HCEC 1CT (cell line): ENCODE data around the gene ZNF768.
A peak's percentile ranks its signal among the peaks of the same experiment; 100 is the strongest.
"Not testable (repeated sequence)": the region's sequence is repeated elsewhere in the genome, so short reads cannot be mapped to it uniquely, and the experiment has no call there.

Experiments used
- DNase-seq: peaks from one replicate; pipeline ENCODE4 v3.0.0-alpha.2; 2017

ZNF768 gene

GRCh38 chr16:30532285-30533145, 6.1 kb upstream of the ZNF768 start:
- DNase-seq, result no peak

- DNase-seq, result no peak
These were observed 4.0 kb upstream of the ZNF768 start for GRCh38 chr16:30530163-30531037.

- DNase-seq, result no peak
These were observed 2.6 kb upstream of the ZNF768 start for GRCh38 chr16:30528799-30529457.

DNA sequence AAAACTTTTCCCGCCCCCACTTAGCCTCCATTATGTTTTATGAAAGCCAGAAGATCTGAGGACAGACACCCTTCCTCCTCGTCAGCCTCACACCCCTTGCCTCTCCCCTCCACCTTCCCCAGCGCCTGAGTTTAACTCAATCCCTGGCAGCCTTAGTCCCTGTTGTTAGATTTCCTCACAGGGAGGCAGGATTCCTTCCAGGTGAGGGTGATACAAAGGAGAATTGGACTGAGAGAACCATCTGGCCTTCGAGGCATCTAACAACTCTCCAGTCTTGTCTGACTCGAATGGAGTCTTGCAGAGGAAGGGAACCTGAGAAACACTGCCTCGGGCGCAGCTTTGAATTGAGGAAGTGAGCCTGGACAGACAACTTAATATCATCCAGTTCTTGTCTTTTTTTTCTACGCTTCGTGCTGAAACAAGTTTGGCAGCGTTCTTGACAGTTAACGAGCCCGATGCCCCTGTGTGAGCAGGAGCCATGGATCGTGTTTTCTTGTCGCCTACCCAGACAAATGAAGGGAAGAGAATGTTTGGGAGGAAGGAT, 1.3 kb upstream of the ZNF768 start:
- DNase-seq, result no peak

- peak; percentile 96 for DNase-seq
These were observed 663 bp upstream of the ZNF768 start for GRCh38 chr16:30526823-30527634.

DNA sequence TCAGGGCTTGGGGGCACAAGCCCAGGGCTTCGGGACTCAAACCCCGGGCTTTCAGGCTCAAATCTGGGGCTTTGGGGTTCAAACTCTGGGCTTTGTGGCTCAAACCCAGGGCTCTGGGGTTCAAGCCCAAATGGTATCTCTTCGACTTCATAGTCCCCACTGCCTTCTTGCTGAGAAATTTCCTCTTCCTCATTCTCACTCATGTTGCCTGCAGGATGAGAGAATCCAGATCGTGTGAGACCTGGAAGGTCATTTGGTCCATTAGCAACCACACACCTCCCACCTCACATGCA, 576 bp downstream of the ZNF768 start:
- no peak for DNase-seq

DNA sequence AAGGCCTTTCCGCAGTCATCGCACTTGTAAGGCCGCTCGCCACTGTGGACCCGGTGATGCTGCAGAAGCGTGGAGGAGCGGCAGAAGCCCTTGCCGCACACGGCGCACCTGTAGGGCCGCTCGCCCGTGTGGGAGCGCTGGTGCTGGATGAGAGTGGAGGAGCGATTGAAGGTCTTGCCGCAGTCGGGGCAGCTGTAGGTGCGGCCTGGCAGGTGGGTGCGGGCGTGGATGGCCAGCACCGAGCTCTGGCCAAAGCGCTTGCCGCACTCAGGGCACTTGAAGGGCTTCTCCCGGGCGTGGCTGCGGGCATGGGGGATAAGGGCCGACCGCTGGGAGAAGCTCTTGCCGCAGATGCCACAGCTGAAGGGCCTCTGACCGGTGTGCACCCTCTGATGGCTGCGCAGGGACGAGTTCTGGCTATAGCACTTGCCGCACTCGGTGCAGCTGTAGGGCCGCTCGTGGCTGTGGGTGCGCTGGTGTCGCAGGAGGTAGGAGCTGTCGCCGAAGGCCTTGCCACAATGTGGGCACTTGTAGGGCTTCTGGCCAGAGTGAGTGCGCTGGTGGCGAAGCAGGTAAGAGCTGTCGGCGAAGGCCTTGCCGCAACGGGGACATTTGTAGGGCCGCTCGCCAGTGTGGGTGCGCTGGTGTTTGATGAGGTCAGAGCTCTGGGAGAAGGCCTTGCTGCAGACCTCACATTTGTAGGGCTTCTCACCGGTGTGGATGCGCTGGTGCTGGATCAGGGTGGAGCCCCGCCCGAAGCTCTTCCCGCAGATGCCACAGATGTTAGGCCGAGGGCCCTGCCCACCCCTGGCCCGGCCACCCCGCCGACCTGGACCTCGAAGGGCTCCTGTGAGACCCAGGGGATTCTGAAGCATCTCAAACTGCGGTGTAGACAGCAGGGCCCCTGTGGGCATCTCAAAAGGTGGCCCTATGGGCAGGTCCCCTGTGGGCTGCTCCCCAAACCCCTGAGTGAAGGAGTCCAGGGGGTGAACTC, 1.5 kb downstream of the ZNF768 start:
- DNase-seq, result no peak

GRCh38 chr16:30523768-30524574, 2.4 kb downstream of the ZNF768 start:
- DNase-seq, result no peak

- DNase-seq, result not testable (repeated sequence)
These were observed 3.5 kb downstream of the ZNF768 start for GRCh38 chr16:30522702-30523463.

DNA sequence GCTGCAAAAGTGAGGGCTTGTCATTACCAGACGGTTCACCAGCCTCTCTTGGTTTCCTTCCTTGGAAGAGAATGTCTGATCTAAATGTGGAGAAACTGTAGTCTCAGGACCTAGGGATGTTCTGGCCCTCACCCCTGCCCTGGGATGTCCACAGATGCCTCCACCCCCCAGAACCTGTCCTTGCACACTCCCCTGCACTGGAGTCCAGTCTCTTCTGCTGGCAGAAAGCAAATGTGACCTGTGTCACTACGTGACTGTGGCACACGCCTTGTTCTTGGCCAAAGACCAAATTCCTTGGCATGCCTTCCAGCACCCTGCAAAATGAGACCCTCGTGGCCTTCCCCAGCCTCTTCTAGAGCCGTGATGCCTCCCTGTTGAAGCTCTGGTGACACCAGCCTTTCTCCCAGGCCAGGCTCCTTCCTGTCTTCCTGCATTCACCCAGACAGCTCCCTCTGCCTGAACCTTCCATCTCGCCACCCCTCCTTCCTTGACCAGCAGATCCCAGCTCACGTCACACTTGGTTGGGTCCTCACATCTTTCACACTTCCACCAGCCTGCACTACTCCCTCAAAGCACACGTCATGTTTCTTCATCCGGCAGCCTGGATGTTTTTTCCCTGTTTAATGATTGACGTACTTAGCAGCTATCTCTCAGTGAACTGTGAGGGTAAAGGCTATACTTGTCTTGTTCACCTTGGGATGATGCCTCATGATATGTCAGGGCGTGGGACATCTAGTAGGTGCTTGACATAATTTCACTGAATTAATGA, 4.3 kb downstream of the ZNF768 start:
- no peak for DNase-seq

DNA sequence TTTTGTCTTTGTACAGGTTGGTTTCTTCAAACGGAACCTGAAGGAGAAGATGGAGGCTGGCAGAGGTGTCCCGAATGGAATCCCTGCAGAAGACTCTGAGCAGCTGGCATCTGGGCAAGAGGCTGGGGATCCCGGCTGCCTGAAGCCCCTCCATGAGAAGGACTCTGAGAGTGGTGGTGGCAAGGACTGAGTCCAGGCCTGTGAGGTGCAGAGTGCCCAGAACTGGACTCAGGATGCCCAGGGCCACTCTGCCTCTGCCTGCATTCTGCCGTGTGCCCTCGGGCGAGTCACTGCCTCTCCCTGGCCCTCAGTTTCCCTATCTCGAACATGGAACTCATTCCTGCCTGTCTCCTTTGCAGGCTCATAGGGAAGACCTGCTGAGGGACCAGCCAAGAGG, 4.9 kb downstream of the ZNF768 start:
- no peak for DNase-seq

- DNase-seq, result no peak
These were observed 7.0 kb downstream of the ZNF768 start for GRCh38 chr16:30519120-30520049.

DNA sequence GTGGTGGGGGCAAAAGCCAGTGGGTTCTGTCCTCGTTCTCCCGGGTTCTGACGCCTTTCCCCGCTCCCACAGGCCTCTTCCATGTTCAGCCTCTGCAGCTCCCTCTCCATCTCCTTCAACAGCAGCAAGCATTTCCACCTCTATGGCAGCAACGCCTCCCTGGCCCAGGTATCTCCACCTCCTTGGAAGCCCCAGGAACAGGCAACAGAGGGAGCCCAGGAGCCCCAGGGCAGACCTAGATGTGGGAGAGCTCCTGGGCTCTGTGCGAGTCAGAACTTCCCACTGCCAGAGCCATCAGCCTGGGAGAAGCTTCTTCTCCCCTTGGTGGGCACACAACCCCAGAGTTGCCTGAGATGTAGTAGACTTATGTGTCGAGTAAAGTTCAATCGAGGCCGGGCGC, 7.8 kb downstream of the ZNF768 start:
- DNase-seq, result no peak

DNA sequence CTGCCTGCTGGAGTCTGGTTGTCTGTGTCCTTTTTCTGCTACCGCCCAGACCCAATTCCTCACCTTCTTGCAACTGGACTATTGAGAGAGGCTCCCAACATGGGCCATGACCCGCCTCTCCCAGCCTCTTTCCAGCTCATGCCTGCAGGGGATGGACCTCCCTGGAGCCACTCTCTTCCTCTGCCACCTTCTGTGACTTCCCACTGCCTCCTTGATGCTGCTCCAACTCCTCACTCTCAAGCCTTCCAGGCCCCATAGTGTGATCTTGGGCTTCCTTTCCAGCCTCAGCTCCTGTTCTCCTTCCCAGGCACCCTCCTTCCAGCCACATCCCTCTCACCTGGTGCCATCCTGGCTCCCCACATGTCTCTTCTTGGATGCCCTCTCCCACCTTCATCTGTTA, 11.1 kb downstream of the ZNF768 start:
- DNase-seq, result no peak

- no peak for DNase-seq
These were observed 14.9 kb downstream of the ZNF768 start for GRCh38 chr16:30511509-30511908.

DNA sequence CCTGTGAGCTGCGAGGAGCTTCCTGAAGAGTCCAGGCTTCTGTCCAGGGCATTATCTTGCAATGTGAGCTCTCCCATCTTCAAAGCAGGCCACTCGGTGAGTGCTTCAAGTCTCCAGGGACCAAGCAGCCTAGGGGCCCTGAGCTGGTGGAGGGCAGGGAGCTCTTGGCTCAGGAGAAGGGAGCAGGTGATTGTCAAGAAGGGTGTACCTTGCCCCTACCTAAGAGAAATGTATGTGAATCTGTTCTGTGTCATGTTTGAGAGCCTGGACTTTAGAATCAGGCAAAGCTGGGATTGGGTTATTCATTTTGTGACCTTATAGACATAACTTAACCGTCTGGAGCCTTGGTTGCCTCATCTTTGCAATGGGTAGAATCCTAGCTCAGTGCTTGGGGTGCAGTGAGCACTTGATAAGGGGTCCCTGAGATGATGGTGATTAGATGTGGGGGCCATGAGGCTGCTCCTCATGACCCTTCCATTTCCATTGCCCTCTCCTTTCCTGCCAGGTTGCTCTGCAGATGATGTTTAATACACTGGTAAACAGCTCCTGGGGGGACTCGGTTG, 15.9 kb downstream of the ZNF768 start:
- DNase-seq, result no peak

DNA sequence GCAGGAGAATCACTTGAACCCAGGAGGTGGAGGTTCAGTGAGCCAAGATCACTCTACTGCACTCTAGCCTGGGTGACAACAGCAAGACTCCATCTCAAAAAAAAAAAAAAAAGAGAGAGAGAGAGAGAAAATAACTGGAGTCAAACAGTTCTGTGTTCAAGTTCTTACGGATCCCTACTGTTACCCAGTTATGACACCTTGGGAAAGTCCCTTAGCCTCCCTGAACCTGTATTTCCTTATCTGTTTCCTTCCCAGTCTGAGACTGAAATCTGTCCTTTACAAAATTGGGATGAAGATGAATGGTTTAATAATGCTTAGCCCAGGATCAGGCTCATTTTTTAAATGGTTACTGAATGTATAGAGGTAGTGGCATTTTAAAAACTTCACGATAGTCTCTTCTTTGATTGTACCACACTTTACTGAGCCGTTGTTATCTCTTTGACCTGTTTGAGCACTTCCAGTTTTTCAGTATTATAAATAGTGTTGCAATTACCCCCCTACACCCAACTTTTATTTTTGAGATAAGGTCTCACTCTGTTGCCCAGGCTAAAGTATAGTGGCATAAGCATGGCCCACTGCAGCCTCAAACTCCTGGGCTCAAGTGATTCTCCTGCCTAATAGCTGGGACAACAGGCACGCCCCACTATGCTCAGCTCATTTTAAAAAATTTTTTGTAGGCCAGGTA, 17.1 kb downstream of the ZNF768 start:
- DNase-seq, result no peak
